SK-N-SH (cell line): Measurements from ENCODE around the gene ATP13A5.

Experiments
- CTCF ChIP-seq: fragments of 200-600 bp; sonication (generic); IDR thresholded peaks from 2 replicates; pipeline ENCODE4 v1.6.1; 2017; ENCODE audit warnings: antibody characterized with exemption, mild to moderate bottlenecking, moderate library complexity
- GABPA ChIP-seq: IDR thresholded peaks from 2 replicates; pipeline ENCODE4 v1.4.0; 2012; ENCODE audit warnings: low read depth, mild to moderate bottlenecking
- SMC3 ChIP-seq: IDR thresholded peaks from 2 replicates; pipeline ENCODE4 v1.6.1; 2012; ENCODE audit warnings: low read depth, low read length, improper control_type of control experiment
- USF2 ChIP-seq: fragments of 150-350 bp; IDR thresholded peaks from 2 replicates; pipeline ENCODE4 v1.6.1; 2017; ENCODE audit warnings: antibody characterized with exemption, low read length, low read depth, borderline replicate concordance

- TF ChIP-seq GABPA (no peak), SMC3 (no peak), USF2 (no peak), CTCF (no peak)
Measured at GRCh38 chr3:193228206-193228605, 150.3 kb downstream of the ATP13A5 start.
